Colon (tissue), 2 donors: ENCODE measurements around the gene SEC24A.
A peak's percentile ranks its signal among the peaks of the same experiment; 100 is the strongest.
"Not testable (repeated sequence)": the region's sequence is repeated elsewhere in the genome, so short reads cannot be mapped to it uniquely, and the experiment has no call there.

Experiments used
- FAIRE-seq: peaks from 2 replicates; lab custom pipeline; 2012; peaks lifted over from hg19 to GRCh38; lab: Jason Lieb, UNC
- donor health status: control.
- donor health status: control.

The SEC24A gene

GRCh38 chr5:134648425-134649162 is at the start of gene SEC24A:
SEC24A (plus strand) TSS chr5:134648785; CDS start chr5:134649077, 292 bp downstream.
- FAIRE-seq: no peak

- not testable (repeated sequence) for FAIRE-seq
Observed at GRCh38 chr5:134599820-134600219, 48.8 kb upstream of the SEC24A start.

GRCh38 chr5:134600600-134600999 is 48.0 kb upstream of the SEC24A start:
- FAIRE-seq: no peak

- FAIRE-seq: peak; percentile 43
Observed at GRCh38 chr5:134603059-134603458, 45.5 kb upstream of the SEC24A start.

GRCh38 chr5:134604908-134605307 is 43.7 kb upstream of the SEC24A start:
- no peak for FAIRE-seq

- FAIRE-seq: no peak
Observed at GRCh38 chr5:134606726-134607125, 41.9 kb upstream of the SEC24A start.

GRCh38 chr5:134608555-134608954 is 40.0 kb upstream of the SEC24A start:
- no peak for FAIRE-seq

GRCh38 chr5:134609232-134609851 is 39.2 kb upstream of the SEC24A start:
- no peak for FAIRE-seq

GRCh38 chr5:134610725-134611124 is 37.9 kb upstream of the SEC24A start:
- no peak for FAIRE-seq

GRCh38 chr5:134611515-134611914 is 37.1 kb upstream of the SEC24A start:
- FAIRE-seq: no peak

- no peak for FAIRE-seq
Observed at GRCh38 chr5:134614450-134615085, 34.0 kb upstream of the SEC24A start.

- no peak for FAIRE-seq
Observed at GRCh38 chr5:134620634-134621033, 28.0 kb upstream of the SEC24A start.

- FAIRE-seq: no peak
Observed at GRCh38 chr5:134625559-134625958, 23.0 kb upstream of the SEC24A start.

GRCh38 chr5:134626369-134627014 is 22.1 kb upstream of the SEC24A start:
- FAIRE-seq: no peak

- no peak for FAIRE-seq
Observed at GRCh38 chr5:134634227-134634626, 14.4 kb upstream of the SEC24A start.

- FAIRE-seq: not testable (repeated sequence)
Observed at GRCh38 chr5:134635366-134635765, 13.2 kb upstream of the SEC24A start.

- FAIRE-seq: no peak
Observed at GRCh38 chr5:134637116-134637721, 11.4 kb upstream of the SEC24A start.

- no peak for FAIRE-seq
Observed at GRCh38 chr5:134638760-134639201, 9.8 kb upstream of the SEC24A start.

GRCh38 chr5:134642931-134643530 is 5.6 kb upstream of the SEC24A start:
- no peak for FAIRE-seq

GRCh38 chr5:134647750-134648424 is 698 bp upstream of the SEC24A start:
- FAIRE-seq: no peak

- FAIRE-seq: no peak
Observed at GRCh38 chr5:134649163-134649835, 714 bp downstream of the SEC24A start.
